Posterior cingulate gyrus (tissue), 11 donors: Measurements from ENCODE around the gene CNOT6.

Experiments
- DNase-seq, 10 donors: peaks; one replicate each; pipeline versions ENCODE4 v3.0.0 to v3.0.0-alpha.2; 2020 to 2021; ENCODE audit warnings: mixed read lengths in 3 of 10
- intact Hi-C: fragments of 100-400 bp; cut with DNase I; formaldehyde crosslinking; loops from one replicate; pipeline ENCODE4 v1.15.1; 2023

CNOT6 gene

DNA sequence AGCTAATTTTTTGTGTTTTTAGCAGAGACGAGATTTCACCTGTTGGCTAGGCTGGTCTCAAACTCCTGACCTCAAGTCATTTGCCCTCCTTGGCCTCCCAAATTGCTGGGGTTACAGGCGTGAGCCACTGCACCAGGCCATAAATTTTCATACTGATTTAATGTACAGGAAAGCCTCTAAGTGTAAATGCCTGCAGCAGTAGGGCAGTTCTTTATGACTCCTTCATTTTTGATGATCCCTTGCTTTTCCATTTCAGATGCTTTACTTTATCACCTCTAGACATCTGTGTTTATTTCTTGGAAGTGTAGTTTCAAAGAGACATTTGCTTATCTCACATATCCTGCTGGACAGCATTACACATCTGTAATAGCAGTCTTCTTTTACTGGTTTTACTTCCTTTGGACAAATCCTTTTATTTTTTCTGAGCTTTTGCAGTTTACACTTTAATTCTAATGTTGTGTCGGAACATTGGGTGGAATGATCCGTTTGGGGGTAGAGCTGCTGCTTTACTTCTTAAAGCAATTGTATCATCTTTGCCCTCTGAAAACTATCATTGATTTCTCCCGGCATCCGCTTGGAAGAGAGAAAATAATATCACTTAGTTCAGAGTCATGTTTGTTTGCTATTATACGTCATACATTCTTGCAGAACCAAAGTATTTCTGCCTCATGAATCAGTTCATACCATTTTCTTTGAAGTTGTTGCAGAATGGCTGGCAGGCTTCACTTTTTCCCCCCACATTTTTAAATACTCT, 61.2 kb downstream of the CNOT6 start:
- DNase-seq, result peak in 1 of 10 donors; percentile 22
- intact Hi-C loops, result no loop called here

DNA sequence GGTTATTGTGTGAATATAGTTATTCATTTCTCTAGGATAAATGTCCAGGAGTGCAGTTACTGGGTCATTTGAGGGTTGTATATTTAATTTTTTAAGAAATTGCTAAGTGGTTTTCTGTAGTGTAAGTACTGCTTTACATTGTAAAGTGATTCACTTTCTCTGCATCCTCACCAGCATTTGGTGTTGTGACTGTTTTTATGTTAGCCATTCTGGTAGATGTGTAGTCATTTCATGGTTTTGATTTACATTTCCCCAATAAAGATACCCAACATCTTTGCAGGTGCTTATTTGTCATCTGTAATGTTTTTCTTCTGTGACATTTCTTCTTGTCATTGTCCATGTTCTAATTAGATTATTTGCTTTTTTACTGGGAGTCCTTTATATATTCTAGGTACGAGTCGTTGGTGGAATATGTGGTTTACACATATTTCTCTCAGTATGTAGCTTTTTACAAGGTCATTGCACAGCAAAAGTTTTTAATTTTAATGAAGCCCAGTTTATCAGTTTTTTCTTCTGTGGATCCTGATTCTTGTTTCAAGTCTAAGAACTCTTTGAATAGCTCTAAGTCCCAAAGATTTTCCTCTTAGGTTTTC, 63.1 kb downstream of the CNOT6 start:
- intact Hi-C loops, result no loop called here

DNA sequence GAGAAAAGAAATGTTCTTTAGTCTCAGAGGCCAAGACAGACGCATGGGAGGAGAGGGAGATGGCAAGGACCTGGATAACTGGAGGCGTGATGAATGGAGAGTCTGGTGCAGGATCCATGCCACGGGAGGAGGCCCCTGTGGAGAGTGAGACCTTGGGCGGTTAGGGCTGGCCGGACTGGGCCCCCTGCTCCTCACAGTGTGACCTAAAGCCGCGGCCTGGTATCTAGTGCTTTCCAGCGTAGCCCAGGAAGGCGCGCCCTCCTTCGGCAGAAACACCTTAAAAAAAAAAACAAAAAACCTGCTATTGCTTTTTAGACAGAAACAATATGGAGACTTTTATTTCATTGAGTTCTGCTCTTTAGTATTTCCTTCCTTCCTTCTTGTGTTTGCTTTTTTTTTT, 64.1 kb downstream of the CNOT6 start:
- intact Hi-C loops, result no loop called here
- DNase-seq, result peak in 1 of 10 donors; percentile 52

More for the DNA sequence above, 63.1 kb downstream of the CNOT6 start:
- no peak for DNase-seq

DNA sequence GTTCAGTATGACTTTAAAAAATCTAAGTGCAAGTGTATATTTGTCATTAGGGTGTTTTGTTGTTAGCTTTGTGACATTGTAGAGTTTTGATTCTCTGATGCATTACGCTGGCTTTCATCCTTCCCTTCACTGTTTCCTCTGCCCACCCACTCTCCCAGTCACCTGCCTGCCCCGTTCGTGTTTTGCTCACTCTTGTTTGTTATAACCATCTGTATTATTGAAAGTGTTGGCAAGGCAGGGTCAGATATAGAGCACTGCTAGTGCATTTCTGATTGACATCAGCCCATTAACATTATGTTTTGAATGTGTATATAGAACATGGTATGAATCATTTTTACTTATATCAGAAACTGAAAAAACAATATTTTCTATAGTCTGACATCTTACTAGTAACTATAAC, 69.8 kb downstream of the CNOT6 start:
- no peak for DNase-seq
- intact Hi-C loops, result no loop called here

DNA sequence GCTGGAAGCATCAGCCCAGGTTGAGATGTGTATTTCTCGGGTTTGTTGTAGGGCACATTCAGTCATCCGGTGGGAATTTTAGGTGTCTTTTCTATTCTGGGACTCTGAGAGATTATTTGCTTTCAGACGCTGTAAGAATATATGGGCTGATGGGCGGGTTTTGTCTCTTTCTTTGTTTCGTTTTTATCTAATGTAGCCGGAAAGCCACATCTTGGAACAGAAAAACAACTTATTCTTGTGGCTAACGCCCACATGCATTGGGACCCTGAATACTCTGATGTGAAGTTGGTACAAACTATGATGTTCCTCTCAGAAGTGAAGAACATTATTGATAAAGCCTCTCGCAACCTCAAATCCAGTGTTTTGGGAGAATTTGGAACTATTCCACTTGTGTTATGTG, 74.7 kb downstream of the CNOT6 start:
- no peak for DNase-seq
- intact Hi-C loops, result no loop called here

DNA sequence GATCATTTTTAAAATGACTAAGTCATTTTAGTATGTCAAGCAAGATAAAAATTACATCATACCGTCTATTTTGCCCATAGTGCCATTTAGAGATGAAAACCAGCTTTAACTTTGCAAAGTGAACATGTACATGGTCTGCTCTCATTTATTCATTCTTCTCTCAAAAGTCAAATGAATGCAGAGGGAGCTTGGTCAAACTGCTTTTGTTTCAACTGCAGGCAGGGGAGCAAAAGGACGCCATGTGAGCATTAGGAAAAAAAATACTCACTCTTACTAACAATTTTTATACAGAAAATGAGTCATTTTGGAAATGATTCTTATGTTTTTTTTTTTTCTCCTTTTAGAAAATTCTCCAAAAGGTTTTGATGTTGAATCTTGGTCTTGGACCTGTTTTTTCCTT, 81.4 kb downstream of the CNOT6 start:
- DNase-seq, result no peak
- intact Hi-C loops, result no loop called here

DNA sequence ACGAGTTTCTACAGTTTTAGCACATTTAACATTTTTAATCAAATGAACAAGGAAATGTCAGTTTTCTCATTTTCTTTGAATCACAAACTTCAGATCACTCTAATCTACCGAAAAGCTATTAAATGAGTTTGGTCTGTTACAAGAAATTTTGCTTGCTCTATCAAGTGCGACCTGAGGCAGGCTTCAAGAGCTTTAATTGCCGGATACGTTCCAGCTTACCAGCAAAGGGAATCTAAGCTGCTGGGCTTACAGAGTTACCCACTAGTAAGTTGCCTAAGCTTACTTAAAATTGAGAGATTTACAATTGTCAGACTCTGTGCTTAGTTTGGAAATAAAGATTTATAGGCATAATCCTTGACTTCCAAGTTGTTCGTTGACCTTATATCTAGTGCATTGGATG, 86.5 kb downstream of the CNOT6 start:
- intact Hi-C loops, result no loop called here
- DNase-seq, result no peak

DNA sequence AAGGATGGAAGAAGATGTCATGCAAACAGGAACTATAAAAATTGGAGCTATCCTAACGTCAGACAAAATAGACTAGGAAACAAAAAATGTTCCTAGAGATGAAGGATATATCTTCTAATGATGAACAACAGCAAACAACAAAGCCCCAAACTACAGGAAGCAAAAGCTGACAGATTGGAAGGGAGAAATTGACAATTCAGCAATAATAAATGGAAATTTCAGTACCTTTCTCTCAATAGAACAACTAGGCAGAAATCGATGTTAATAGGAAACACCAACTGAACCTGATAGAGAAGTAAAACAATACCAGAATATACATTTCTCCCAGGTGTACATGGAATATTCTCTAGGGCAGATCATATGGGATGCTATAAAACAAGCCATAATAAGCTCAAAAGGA, 89.6 kb downstream of the CNOT6 start:
- intact Hi-C loops, result no loop called here
- no peak for DNase-seq

DNA sequence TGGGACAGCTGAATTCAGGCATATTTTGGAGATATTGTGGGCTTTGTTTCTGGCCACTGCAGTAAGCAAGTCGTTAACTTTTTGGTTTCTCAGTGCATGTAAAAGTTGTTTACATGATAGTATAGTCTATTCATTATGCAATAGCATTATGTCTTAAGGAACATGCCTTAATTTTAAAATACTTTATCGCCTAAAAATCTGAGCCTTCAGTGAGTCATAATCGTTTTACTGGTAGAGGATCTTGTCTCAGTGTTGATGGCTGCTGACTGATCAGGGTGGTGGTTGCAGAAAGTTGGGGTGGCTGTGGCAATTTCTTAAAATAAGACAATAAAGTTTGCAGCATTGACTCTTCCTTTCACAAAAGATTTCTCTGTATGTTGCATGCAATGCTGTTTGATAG, 92.0 kb downstream of the CNOT6 start:
- intact Hi-C loops, result no loop called here
- no peak for DNase-seq

DNA sequence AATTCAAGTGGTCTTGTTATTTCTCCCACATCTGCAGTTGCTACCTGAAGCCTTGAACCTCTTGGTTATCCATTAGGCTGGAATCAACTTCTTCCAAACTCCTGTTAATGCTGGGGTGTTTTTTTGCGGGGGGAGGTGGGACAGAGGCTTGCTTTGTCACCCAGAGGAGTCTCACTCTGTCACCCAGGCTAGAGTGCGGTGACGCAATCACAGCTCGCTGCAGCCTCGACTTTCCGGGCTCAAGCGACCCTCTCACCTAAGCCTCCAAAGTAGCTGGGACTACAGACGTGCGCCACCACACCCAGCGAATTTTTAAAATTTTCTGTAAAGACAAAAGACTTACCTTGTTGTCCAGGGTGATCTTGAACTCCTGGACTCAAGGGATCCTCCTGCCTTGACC, 92.7 kb downstream of the CNOT6 start:
- intact Hi-C loops, result no loop called here
- DNase-seq, result peak in 1 of 10 donors; percentile 51

DNA sequence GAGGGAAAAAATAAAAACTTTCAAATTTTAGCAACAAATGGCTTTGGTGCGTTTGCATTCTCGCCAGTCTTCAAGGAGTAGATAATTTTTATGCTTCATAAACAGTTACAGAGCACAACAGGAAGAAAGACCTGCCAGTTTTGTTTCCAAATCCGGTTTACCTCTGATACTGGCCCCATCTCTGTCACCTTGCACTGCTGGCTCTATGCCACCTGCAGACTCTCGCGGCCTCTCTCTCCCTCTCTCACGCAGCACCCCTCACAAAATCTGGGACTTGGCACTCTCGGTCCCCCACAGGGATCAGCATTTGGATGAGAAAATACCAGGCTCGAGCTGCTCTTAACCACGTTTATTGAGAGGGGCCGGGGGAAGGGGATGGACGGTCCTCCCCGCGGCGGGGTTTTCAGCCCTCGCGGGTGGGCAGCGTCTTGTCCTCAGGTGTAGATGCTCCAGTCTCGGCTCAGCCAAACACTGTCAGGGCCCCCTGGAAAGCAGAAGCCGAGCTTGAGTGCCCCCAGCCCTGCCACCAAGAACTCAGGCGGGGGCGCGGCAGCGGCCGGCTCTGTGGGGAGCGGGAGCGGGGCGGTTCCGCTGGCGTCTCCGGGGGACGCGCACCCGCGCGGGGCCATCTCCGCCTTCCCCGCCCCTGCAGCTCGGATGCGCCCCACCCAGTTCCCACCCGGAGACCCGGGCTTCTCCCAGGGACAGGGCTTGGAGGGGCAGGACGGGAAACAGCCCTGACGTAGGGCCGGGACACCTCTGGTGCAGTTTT, 95.8 kb downstream of the CNOT6 start:
- intact Hi-C loops, result no loop called here

DNA sequence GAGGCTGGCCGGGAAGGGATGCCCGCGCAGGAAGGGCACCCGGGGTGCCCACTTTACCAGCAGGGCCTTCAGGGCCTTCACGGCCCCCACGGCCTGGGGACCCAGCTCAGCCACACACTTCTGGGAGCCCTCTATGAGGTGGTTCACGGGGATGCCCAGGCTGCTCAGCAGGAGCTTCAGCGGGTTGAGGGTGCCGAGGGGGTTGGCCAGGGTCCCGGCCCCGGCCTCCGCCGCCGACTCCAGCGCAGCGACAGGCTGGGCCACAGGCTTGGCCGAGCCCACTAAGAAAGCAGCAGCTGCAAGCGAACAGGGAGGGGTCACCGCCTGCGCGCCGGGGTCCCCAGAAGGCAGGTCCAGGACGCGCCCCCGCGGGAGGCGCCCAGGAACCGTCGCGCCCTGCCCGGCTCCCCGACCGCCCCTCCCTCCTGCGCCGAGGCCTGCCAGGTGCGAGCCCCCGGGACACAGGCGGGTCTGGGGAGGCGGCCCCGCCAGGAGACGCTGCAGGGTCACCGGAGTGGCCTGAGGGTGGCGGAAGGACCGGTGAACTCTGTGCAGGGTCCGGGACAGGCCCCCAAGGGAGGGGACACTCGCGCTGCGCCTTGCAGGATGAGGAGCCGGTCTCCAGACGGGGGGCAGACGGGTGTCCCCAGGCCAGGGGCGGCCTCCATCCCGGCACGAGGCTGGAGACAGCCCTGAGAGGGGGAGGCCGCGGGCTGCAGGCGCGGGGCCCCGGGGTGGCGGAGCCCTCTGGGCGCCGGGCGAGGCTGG, 96.5 kb downstream of the CNOT6 start:
- DNase-seq, result peak in 2 of 10 donors; percentile 69 to 81

More for the DNA sequence above, 95.8 kb downstream of the CNOT6 start:
- peak in 2 of 10 donors; percentile 54 to 78 for DNase-seq

DNA sequence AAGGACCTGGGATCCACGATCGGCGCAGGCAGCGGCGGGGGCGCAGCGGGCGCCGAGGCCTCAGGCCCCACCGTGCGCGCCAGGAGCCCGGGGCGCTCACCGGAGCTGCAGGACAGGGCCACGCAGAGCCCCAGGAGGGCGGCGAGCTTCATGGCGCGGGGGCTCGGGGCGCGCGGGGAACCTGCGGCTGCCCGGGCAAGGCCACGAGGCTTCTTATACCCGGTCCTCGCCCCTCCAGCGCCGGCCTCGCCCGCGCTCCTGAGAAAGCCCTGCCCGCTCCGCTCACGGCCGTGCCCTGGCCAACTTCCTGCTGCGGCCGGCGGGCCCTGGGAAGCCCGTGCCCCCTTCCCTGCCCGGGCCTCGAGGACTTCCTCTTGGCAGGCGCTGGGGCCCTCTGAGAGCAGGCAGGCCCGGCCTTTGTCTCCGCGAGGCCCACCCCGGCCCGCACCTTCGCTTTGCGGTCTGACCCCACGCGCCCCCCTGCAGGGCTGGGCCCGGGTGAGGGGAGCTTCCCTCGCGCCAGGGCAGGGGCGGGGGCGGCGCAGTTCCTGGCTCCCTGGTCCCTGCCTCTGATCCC, 97.2 kb downstream of the CNOT6 start, which contains the start of gene SCGB3A1:
Gene SCGB3A1, minus strand, starts transcription at position 189 of the 577 bp plus-strand sequence. Its CDS starts 37 bp downstream, at position 152.
- intact Hi-C loops, result no loop called here
- peak in 2 of 10 donors; percentile 62 to 83 for DNase-seq

More for the DNA sequence above, 96.5 kb downstream of the CNOT6 start:
- intact Hi-C loops, result no loop called here

DNA sequence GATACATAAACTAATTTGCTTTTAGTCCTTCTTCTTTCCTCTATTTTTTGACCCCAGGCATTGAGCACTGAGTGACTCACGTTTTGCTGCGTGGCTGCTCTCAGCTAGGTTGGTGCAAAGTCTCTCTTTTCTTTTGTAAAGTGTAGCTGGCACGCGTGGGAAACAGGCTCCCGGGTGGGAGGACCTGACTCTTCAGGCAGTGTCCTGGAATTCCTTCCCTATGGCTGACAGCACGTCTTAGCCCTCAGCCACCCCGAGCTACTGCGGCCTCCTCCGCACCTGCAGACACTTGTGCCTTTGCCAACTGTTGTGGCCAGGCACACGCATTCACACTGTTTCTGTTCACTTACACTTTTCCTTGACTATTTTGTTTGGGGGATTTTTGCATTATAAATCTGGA, 98.0 kb downstream of the CNOT6 start:
- intact Hi-C loops, result no loop called here
- DNase-seq, result peak in 1 of 10 donors; percentile 55

DNA sequence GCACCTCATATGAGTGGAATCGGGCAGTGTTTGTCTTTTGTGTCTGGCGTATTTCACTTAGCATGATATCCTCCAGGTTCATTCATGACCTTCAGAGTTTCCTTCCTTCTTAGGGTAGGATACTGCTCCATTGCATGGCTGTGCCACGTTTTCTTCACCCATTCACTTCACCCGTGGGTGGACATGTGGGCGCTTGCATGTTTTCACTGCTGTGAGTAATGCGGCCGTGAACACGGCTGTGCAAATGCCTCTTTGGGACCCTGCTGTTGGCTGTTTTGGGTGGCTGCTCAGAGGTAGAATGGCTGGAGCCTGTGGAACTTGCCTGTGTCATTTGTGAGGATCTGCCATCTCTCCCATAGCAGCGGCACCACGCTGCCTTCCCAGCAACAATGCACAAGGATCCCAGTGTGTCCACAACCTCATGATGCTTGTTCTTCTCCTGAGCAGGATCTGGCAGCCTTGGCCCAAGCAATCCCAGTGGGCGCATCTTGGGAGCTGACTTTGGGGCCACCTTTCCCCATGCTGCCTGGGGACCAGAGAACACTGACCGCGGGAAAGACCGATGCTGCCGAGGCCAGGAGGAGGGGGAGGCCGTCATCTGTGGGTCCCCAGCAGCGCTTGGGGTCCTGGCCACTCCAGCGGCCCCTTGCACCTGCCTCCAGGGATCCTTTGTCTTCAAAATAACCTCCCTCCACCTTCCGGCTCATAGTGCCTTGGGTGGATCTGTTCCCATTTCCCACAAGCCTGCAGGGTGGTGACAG, 99.4 kb downstream of the CNOT6 start:
- intact Hi-C loops, result no loop called here
- peak in 3 of 10 donors; percentile 63 to 85 (median 84) for DNase-seq

DNA sequence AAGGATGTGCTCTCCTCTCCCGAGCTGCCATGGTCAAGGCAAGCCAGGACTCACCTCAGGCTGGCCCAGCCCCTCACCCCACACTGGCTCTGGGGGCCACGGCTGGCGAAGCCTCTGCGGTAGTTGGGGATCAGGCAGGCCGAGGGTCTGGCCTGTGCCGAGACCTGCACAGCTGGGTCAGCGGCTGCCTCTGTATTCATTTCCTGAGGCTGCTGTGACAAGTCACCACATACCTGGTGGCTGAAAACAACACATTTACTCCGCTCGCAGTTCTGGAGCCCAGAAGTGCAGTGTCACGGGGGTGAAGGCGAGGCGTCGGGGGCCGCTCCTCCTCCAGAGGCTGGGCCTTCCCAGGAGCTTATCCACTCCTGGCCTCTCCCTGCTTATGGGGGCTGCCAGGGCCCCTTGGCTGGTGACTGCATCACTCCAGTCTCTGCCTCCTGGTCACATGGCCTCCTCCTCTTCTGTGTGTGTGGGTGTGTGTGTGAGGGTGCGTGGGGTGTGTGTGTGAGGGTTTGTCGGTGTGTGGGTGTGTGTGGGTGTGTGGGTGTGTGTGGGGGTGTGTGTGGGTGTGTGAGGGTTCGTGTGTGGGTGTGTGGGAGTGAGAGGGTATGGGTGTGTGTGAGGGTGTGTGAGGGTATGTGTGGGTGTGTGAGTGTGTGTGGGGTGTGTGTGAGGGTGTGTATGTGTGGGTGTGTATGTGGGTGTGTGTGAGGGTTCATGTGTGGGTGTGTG, 100.3 kb downstream of the CNOT6 start:
- DNase-seq, result peak in 2 of 10 donors; percentile 42 to 50
- intact Hi-C loops, result no loop called here

DNA sequence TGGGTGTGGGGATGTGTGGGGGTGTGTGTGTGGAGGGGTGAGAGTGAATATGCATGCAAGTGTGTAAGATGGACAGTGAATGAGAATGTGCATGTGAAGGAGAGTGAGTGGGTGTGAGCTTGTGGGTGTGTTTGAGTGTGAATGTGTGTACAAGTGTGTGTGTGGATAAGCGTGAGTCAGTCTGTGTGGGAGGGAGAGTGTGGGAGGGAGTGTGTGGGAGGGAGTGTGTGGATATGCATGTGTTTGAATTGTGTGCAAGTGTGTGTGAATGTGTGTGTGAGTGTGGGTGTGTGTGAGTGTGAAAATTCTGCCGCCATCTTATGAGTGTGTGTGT, 100.8 kb downstream of the CNOT6 start:
- no peak for DNase-seq
- intact Hi-C loops, result no loop called here

DNA sequence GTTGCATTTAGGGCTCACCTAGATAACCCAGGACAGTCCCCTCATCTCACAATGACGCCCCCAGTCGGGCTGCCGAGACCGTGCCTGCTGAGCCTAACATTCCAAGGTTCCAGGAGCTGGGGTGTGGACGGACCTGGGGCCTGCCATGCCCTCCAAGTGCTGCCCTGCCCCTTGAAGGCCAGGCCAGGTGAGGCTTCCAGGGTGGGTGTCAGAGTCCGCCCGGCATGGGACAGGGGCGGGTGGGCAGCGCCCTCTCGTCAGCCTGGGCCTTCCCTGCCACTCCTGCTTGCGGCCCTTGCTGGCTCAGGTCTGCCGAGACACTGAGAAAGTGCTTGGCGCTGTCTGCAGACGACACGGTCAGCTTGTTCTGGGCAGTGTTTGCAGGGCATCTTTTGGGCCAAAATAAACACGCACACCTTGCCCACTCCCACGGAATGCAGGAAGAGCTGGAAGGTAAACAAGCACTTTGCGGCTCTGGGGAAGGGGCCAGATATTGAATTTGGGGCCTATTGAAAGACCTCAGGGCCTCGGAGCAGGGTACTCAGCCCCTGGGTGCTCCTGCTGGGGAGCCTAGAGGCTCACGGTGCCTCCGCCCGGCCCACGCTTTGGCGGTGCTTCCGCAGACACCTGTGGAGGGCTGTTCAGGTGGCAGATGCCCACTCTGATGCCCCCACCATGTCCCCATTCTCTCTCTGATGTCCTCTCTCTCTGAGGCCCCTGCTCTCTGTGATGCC, 101.4 kb downstream of the CNOT6 start:
- DNase-seq, result peak in 2 of 10 donors; percentile 42 to 59
- intact Hi-C loops, result no loop called here
